ENCODE data around the gene MT1A. TPM values are rescaled to one million over a fixed set of nuclear protein-coding genes. Genes with fewer than 3 reads are reported as not detected.

The MT1A gene
- total and polyA plus RNA-seq, 3 experiments from 2014 or later: 0.71 TPM; not detected in 2

GRCh38 chr16:56640076-56640475 is 1.6 kb downstream of the MT1A start:
- peaks cover 31 to 53% (median 50%) of the 10 kb centered on the region in 3 donors for H3K4me1 Mint-ChIP-seq
- Histone ChIP-seq H3K27me3 (ENCODE audit: insufficient read depth, low read length, poor library complexity, severe bottlenecking) (peaks cover 42% of the 10 kb centered on the region), H3K36me3 (ENCODE audit: insufficient read depth, low read length) (no peaks in the 10 kb centered on the region), H3K4me3 (ENCODE audit: low read length) (no peak overlapping the region), H3K9me3 (ENCODE audit: low read length) (no peaks in the 10 kb centered on the region), H3K27ac (ENCODE audit: low read depth, low read length) (no peak overlapping the region), H3K4me1 (ENCODE audit: insufficient read depth, low read length) (peaks cover 30% of the 10 kb centered on the region)
- no peak overlapping the region for H3K4me3 Mint-ChIP-seq
- no peak for DNase-seq
- no peaks in the 10 kb centered on the region for H3K36me3 Mint-ChIP-seq
- ChIA-PET POLR2A (no interaction called here), CTCF (interaction anchor here (1.8 kb wide), 1 partner anchor 16 kb away, joined by 4 read pairs; no protein-coding TSS in a partner anchor)
- H3K9me3 Mint-ChIP-seq: no peaks in the 10 kb centered on the region
- H3K27me3 Mint-ChIP-seq: peaks cover 40 to 58% of the 10 kb centered on the region in 2 donors
- no peak overlapping the region for H3K27ac Mint-ChIP-seq

GRCh38 chr16:56641166-56641565 is 2.7 kb downstream of the MT1A start:
- no peaks in the 10 kb centered on the region for H3K36me3 Mint-ChIP-seq
- no peak overlapping the region for H3K27ac Mint-ChIP-seq
- H3K4me3 Mint-ChIP-seq: no peak overlapping the region
- H3K4me1 Mint-ChIP-seq: peaks cover 25 to 45% (median 44%) of the 10 kb centered on the region in 3 donors
- CTCF ChIA-PET: no interaction called here
- Histone ChIP-seq H3K27me3 (ENCODE audit: insufficient read depth, low read length, poor library complexity, severe bottlenecking) (peaks cover 33% of the 10 kb centered on the region), H3K36me3 (ENCODE audit: insufficient read depth, low read length) (no peaks in the 10 kb centered on the region), H3K4me3 (ENCODE audit: low read length) (no peak overlapping the region), H3K4me1 (ENCODE audit: insufficient read depth, low read length) (peaks cover 21% of the 10 kb centered on the region), H3K9me3 (ENCODE audit: low read length) (no peaks in the 10 kb centered on the region), H3K27ac (ENCODE audit: low read depth, low read length) (no peak overlapping the region)
- no peaks in the 10 kb centered on the region for H3K9me3 Mint-ChIP-seq
- H3K27me3 Mint-ChIP-seq: peaks cover 34 to 50% of the 10 kb centered on the region in 2 donors
- POLR2A ChIA-PET: no interaction called here
- DNase-seq: no peak

GRCh38 chr16:56643080-56643778 is 4.8 kb downstream of the MT1A start:
- Histone ChIP-seq H3K36me3 (ENCODE audit: insufficient read depth, low read length) (no peaks in the 10 kb centered on the region), H3K27me3 (ENCODE audit: insufficient read depth, low read length, poor library complexity, severe bottlenecking) (peaks cover 17% of the 10 kb centered on the region), H3K9me3 (ENCODE audit: low read length) (no peaks in the 10 kb centered on the region), H3K4me3 (ENCODE audit: low read length) (peak overlapping the region; percentile 40), H3K4me1 (ENCODE audit: insufficient read depth, low read length) (peaks cover 16% of the 10 kb centered on the region), H3K27ac (ENCODE audit: low read depth, low read length) (no peak overlapping the region)
- Mint-ChIP-seq H3K27ac (peak overlapping the region in 7 of 8 donors; percentile 46 to 92 (median 85)), H3K27me3 (peaks cover 22 to 30% of the 10 kb centered on the region in 2 donors), H3K36me3 (no peaks in the 10 kb centered on the region), H3K4me1 (peaks cover 20 to 32% (median 26%) of the 10 kb centered on the region in 3 donors), H3K9me3 (no peaks in the 10 kb centered on the region), H3K4me3 (peak overlapping the region; percentile 75 to 89 (median 81))
- ChIA-PET CTCF (interaction anchor here (0.8 to 2.5 kb wide), 26 partner anchors 9 to 288 kb away, joined by 3 to 18 read pairs (median 5); partner anchors contain the start of genes HERPUD1, MT1H and MT1X), POLR2A (interaction anchor here (0.7 to 1.6 kb wide), 8 partner anchors 9 to 124 kb away, joined by 3 to 5 read pairs (median 4); partner anchors contain the start of genes MT1E, MT1F and MT2A)
- peak; percentile 66 to 87 (median 74) for DNase-seq

GRCh38 chr16:56643833-56644232 is 5.4 kb downstream of the MT1A start:
- H3K4me3 ChIP-seq (ENCODE audit: low read length): peak overlapping the region; percentile 40
- peaks cover 11% of the 10 kb centered on the region for H3K27me3 ChIP-seq (ENCODE audit: insufficient read depth, low read length, poor library complexity, severe bottlenecking)
- peaks cover 16% of the 10 kb centered on the region for H3K4me1 ChIP-seq (ENCODE audit: insufficient read depth, low read length)
- no peak for DNase-seq
- H3K27ac Mint-ChIP-seq: peak overlapping the region; percentile 46 to 92 (median 82)
- ChIA-PET POLR2A (interaction anchor here (0.9 to 1.6 kb wide), 7 partner anchors 13 to 125 kb away, joined by 3 to 5 read pairs (median 4); partner anchors contain the start of genes MT1E, MT1F and MT2A), CTCF (interaction anchor here (0.8 to 2.5 kb wide), 24 partner anchors 9 to 288 kb away, joined by 3 to 18 read pairs (median 5); partner anchors contain the start of genes HERPUD1, MT1H and MT1X)
- H3K4me1 Mint-ChIP-seq: peaks cover 18 to 28% (median 22%) of the 10 kb centered on the region in 3 donors
- H3K36me3 ChIP-seq (ENCODE audit: insufficient read depth, low read length): no peaks in the 10 kb centered on the region
- H3K27me3 Mint-ChIP-seq: peaks cover 18 to 26% of the 10 kb centered on the region in 2 donors
- no peaks in the 10 kb centered on the region for H3K36me3 Mint-ChIP-seq
- peak overlapping the region; percentile 75 to 89 (median 81) for H3K4me3 Mint-ChIP-seq
- H3K27ac ChIP-seq (ENCODE audit: low read depth, low read length): peak overlapping the region; percentile 18
- no peaks in the 10 kb centered on the region for H3K9me3 ChIP-seq (ENCODE audit: low read length)
- no peaks in the 10 kb centered on the region for H3K9me3 Mint-ChIP-seq

- CTCF ChIA-PET: no interaction called here
- H3K27me3 Mint-ChIP-seq: peaks cover 6 to 20% of the 10 kb centered on the region in 2 donors
- no peak for DNase-seq
Observed at GRCh38 chr16:56645311-56645710, 6.8 kb downstream of the MT1A start.

GRCh38 chr16:56645838-56646237 is 7.4 kb downstream of the MT1A start:
- no peak overlapping the region for H3K27ac ChIP-seq (ENCODE audit: low read depth, low read length)
- H3K36me3 ChIP-seq (ENCODE audit: insufficient read depth, low read length): no peaks in the 10 kb centered on the region
- H3K4me3 Mint-ChIP-seq: no peak overlapping the region
- H3K4me3 ChIP-seq (ENCODE audit: low read length): no peak overlapping the region
- peaks cover 9 to 17% of the 10 kb centered on the region in 2 donors for H3K27me3 Mint-ChIP-seq
- no peaks in the 10 kb centered on the region for H3K9me3 ChIP-seq (ENCODE audit: low read length)
- peaks cover 18 to 28% (median 22%) of the 10 kb centered on the region in 3 donors for H3K4me1 Mint-ChIP-seq
- H3K27me3 ChIP-seq (ENCODE audit: insufficient read depth, low read length, poor library complexity, severe bottlenecking): no peaks in the 10 kb centered on the region
- H3K9me3 Mint-ChIP-seq: no peaks in the 10 kb centered on the region
- peaks cover 16% of the 10 kb centered on the region for H3K4me1 ChIP-seq (ENCODE audit: insufficient read depth, low read length)
- ChIA-PET POLR2A (no interaction called here), CTCF (no interaction called here)
- H3K36me3 Mint-ChIP-seq: no peaks in the 10 kb centered on the region
- no peak for DNase-seq
- H3K27ac Mint-ChIP-seq: no peak overlapping the region

More at GRCh38 chr16:56645311-56645710, 6.8 kb downstream of the MT1A start:
- no peak overlapping the region for H3K4me3 Mint-ChIP-seq
- H3K4me1 Mint-ChIP-seq: peaks cover 18 to 28% (median 22%) of the 10 kb centered on the region in 3 donors
- POLR2A ChIA-PET: no interaction called here
- Histone ChIP-seq H3K27ac (ENCODE audit: low read depth, low read length) (no peak overlapping the region), H3K36me3 (ENCODE audit: insufficient read depth, low read length) (no peaks in the 10 kb centered on the region), H3K4me3 (ENCODE audit: low read length) (no peak overlapping the region), H3K27me3 (ENCODE audit: insufficient read depth, low read length, poor library complexity, severe bottlenecking) (no peaks in the 10 kb centered on the region), H3K9me3 (ENCODE audit: low read length) (no peaks in the 10 kb centered on the region), H3K4me1 (ENCODE audit: insufficient read depth, low read length) (peaks cover 16% of the 10 kb centered on the region)
- no peaks in the 10 kb centered on the region for H3K36me3 Mint-ChIP-seq
- no peak overlapping the region for H3K27ac Mint-ChIP-seq
- no peaks in the 10 kb centered on the region for H3K9me3 Mint-ChIP-seq

GRCh38 chr16:56647641-56648431 is 9.4 kb downstream of the MT1A start:
- H3K27me3 ChIP-seq (ENCODE audit: insufficient read depth, low read length, poor library complexity, severe bottlenecking): no peaks in the 10 kb centered on the region
- Mint-ChIP-seq H3K27me3 (peaks cover 12 to 28% of the 10 kb centered on the region in 2 donors), H3K27ac (no peak overlapping the region), H3K4me3 (no peak overlapping the region), H3K9me3 (no peaks in the 10 kb centered on the region), H3K36me3 (no peaks in the 10 kb centered on the region), H3K4me1 (peaks cover 14 to 18% (median 17%) of the 10 kb centered on the region in 3 donors)
- H3K4me3 ChIP-seq (ENCODE audit: low read length): no peak overlapping the region
- ChIA-PET CTCF (interaction anchor here (1.7 kb wide), 1 partner anchor 55 kb away, joined by 4 read pairs; no protein-coding TSS in a partner anchor), POLR2A (no interaction called here)
- H3K4me1 ChIP-seq (ENCODE audit: insufficient read depth, low read length): peaks cover 15% of the 10 kb centered on the region
- no peak overlapping the region for H3K27ac ChIP-seq (ENCODE audit: low read depth, low read length)
- H3K36me3 ChIP-seq (ENCODE audit: insufficient read depth, low read length): no peaks in the 10 kb centered on the region
- no peak for DNase-seq
- no peaks in the 10 kb centered on the region for H3K9me3 ChIP-seq (ENCODE audit: low read length)

Measured in CD8-positive, alpha-beta memory T cell (primary cell).